Middle frontal gyrus (tissue), 1 donor: Measurements from ENCODE around the gene PEX16.
A peak's percentile ranks its signal among the peaks of the same experiment; 100 is the strongest.

Experiments used
- DNase-seq: peaks from one replicate; pipeline ENCODE4 v3.0.0-alpha.2; 2015; ENCODE audit warnings: low spot score; ENCODE audit errors: extremely low spot score

PEX16 gene

DNA sequence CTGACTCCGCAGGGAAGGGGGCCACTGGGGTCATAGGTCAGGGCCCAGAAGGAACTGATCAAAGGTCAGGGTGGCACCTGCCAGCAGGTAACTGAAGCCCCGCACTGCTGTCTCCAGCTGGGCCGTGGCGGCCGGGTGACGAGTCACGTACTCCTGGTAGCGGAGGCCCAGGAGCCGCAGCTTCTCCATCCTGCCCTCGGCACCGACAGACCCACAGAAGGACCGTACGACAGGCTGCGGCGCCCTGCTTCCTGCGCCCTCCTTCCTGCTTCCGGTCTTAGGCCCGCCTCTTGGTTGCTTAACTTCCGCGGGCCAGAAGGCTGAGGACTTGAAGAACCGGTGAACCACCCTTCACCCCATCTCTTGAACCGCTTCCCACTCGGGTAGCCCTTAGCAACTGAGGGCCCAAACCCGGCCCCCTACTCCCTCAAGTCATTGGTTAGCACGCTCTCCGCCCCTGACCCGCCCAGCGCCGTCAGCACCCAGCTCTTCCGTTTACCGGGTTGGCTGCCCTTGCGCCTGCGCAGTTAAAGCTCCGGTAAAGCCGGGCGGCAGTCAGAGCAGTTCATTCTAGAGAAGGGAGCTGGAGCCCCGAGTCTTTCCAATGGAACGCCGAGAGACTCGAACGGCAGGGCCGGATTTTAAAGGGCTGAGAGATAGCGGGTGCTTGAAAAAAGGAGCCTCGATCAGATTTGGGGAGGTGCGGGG is at the start of gene PEX16:
TSS of gene PEX16 (minus strand) at position 255 of the 708 bp plus-strand sequence. CDS start at position 189, 66 bp downstream.
- DNase-seq, result peak; percentile 92

DNA sequence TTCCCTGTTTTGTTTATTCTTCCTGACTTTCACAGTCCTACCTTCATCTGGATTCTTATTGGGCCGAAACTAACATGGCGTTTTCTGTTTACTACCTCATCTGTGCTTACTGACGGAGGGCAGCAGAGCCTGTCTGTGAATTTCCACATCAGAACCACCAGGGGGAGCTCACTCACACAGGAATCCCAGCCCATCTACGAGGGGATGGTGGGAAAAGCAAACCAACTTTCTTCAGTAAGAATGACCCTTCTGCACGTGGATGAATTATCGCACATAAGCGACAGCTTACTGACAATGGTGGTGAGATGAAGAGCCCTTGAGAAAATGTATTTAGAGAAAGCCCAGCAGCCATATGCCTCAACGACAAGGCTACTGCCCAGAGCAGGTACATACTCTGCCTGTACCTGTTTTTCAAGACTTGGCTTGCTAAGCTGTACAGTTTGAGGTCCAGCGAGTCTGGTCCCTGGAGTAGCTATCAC is 47.3 kb upstream of the PEX16 start:
- DNase-seq, result peak; percentile 77

DNA sequence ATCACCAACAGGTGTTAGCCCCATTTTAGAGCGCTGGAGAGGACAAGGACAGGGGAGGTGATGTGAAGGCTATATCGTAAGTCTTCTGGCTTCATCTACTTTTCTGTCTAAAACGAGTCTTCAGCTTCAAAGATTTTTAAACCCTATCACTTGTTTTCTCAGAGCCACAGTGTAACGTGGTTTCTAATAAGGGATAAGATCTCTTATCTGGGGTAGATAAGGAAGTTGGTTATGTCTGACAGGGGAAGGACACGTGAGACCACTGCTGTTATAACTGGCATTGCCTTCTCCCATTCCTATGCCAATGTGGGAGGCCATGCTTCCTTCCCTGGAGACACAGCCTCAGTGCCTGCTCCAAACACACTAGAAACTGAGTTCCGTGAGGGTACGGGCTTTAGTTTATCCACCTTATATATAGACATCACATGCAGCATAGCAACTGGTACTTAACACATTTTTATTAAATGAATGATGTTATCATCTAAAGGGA is 44.1 kb upstream of the PEX16 start:
- DNase-seq, result no peak

DNA sequence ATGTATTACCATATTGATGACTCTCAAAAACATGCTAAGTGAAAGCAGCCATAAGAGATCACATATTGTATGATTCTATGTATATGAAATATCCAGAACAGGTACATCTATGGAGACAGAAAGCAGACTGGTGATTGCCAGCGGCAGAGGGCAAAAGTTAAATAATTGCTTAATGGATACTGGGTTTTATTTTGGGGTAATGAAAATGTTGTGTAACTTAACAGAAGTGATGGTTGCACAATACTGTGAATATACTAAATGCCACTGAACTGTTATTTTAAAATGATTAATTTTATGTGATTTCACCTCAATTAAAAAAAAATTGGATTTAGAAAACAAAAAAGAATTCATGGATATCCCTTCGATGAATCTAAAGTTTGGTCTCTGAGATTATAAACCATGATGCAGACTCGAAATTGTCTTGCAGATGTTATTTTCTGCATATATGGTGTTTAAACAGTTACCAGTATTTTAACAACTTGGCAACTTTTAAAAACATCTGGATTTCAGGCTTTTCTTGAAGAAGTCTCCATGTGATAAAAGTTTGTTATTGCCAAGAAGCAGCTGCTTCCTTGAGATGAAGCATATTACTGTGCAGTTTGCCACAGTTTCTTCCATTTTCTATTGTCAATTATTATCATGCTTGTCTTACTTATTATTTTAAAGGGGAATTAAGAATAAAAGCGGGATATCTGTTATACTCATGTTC is 42.9 kb upstream of the PEX16 start:
- DNase-seq, result no peak

DNA sequence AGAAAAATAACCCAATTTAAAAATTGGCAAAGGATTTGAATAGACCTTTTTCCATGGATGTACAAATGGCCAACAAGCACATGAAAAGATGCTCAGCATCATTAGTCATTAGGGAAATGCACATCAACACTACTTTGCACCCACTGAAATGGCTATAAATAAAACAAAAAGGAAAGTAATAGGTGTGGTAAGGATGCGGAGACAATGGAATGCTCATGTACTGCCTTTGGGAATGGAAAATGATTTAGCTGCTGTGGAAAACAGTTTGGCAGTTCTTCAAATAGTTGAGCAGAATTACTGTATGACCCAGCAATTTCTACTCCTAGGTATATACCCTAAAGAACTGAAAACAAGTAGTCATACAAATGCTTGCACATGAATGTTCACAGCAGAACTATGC is 42.2 kb upstream of the PEX16 start:
- DNase-seq, result no peak

DNA sequence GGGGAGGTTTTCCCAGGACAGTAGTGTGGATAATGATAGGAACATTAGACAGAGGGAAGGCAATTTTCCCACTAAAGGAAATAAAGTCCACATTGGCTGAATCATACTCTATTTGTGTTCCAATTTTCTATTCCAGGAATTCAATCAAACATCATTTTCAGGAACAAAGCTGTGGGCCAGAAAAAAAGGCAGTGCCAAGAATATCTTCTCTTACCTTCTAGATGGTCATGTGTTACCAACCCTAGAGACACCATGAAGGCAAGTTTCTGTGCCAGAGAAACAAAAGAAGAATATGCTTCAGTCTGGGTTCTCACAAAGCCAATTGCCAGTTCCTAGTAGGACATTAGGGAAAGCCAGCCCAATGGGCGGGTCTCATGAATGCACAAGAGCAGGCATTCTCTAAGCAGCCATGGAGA is 32.3 kb upstream of the PEX16 start:
- no peak for DNase-seq

DNA sequence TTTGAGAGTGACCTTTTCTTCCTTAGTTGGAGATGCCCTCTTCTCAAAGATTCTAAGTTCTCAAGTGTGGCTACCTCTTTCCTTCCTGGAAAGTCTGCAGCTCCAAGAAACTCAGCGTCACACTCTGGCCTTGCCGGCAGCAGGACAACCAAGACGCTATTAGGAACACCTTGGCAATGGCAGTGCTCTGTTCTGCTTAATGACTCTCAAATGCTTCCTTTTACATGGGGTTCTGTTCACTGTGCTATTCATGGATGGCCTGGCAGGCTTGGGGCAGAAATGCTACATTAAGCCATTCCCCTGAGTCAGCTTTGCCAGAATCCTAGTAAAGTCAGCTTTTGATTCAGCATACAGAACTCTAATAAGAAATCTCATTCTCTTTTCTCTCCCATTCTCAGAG is 30.7 kb upstream of the PEX16 start:
- no peak for DNase-seq

DNA sequence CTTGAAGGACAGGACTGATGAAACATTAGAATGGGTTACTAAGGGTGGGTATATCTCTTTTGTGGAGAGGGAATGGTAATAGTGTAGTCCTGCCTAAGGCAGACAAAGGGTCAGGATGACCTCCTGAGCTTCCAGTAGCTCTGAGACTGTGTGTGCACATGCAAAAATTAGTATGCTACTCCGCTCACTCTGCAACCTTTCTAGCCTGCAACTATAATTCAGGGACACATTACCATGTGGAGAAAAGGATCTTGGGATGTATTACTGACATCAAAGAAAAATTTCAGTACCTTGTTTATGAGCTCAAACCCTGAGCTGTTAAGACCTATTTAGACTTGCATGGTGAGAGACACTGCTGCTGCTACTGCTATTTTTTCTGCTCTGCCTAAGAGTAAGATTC is 30.2 kb upstream of the PEX16 start:
- no peak for DNase-seq

DNA sequence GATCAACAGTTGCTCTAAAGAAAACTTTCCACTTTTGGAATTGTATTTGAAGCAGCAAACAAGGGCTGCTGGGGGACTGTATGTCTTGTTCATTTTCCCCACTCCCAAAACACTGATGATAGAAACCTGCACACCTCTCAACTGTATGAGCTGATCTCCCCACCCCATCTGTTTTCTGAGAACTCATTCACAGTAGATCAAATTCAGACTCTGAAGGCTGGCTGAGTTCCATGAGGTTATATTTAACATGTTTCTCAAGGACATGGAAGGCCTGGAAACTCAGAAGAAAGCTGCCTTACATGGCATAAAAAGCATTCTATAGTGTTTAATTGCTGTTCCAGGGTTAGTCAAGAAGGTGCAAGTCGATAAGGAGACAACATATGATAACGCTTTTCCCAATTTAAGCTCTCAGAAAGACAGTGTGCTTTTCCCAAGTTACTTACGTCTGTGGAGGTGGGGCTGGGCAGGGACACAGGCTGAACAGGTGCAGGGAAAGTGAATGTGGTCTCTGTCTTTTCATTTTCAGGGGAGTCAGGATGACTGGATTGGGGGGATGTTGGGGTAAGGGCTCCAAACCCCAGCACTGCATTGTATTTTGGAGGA is 27.8 kb upstream of the PEX16 start:
- DNase-seq, result no peak

DNA sequence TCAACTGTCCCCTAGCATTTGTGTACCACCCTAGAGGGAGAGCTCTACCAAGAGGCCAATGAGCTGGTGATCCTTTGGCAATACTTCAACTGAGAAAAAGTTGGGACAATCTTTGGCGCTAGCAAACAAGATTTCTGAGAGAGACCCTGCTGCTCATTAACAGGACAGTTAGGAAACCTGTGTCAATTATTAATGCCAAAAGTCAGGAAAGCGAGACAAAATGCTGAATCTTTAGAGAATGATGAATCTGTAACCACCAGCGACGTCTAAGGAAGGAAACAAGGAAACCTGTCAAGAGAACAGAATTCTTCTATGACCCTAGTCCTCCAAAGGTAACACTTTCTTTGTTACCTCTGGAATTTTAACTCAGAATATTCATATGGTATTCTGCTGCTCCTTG is 24.7 kb upstream of the PEX16 start:
- no peak for DNase-seq

DNA sequence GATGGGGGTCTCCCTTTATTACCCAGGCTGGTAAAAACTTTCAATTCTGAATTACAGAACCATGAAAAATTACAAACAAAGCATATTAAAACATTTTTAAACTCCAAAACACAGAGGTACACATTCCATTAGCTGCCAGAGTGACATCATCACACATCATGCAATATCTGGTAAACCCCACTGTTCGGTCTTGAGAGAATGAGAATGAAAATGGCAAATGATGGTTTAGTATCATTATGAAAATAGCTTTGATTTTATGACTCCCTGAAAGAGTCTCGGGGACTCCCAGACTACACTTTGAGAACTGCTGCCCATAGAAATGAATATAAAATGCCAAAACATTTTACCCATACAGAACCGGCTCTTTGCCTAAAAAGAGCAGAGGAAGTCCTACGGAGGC is 23.6 kb upstream of the PEX16 start:
- DNase-seq, result no peak

DNA sequence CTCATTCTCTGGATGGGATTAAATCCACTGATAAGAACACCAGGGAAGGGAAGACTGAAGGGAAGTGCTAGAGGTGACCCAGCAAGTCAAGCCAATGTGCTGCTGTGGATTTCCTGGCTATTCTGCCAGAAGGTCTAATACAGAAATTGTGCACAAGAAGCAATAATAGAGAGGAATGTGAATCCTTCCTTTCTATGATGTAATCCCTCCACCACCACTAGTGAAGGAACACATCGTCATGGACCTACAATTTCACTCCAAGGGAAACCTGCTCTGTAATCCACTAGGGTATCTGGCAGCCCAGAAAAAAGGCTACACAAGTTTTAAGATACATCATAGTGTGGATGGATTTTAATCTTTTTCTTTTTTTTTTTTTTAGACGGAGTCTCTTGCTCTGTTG is 22.2 kb upstream of the PEX16 start:
- no peak for DNase-seq

DNA sequence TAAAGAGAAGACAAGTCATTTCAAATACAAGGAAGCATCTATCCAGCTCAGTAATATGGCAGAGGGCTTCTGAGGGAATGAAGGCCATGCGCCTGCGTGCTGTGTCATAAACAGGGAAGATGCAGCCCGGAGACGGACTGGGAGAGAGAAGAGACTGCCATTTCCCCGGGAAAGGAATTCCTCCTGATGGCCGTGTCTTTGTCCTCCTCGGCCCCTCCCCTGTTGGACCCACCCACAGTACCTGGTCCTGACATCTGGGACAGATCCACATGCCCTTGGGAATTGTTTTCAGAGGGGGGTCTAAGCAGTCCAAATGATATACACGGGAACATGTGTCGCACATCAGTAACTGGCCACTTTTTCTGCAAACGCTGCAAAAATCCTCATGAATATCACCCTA is 20.2 kb upstream of the PEX16 start:
- no peak for DNase-seq

DNA sequence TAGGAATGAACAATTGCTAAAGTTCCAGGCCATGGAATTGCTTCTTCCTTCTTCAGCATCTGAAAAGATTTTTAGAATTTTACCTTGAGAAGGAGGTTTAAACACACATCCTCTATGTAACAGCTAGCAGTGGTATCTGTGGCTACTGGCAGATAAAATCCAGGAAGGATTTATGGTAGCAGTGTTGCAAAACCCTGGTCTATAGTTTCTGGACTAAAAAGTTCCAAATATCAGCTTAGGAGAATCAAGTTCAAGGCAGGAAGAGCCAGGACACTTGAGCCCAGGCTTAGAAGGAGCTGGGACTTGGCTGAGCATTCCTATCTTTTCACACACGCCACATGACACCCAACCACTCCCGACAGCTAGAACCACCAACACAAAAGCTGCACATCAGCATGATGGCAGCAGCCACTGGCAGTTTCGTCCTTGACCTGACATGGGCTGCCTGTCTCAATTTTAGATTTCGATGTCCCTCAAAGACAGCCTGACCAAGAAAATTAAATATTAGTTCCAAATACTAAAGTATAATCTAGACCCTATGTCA is 18.9 kb upstream of the PEX16 start:
- no peak for DNase-seq

DNA sequence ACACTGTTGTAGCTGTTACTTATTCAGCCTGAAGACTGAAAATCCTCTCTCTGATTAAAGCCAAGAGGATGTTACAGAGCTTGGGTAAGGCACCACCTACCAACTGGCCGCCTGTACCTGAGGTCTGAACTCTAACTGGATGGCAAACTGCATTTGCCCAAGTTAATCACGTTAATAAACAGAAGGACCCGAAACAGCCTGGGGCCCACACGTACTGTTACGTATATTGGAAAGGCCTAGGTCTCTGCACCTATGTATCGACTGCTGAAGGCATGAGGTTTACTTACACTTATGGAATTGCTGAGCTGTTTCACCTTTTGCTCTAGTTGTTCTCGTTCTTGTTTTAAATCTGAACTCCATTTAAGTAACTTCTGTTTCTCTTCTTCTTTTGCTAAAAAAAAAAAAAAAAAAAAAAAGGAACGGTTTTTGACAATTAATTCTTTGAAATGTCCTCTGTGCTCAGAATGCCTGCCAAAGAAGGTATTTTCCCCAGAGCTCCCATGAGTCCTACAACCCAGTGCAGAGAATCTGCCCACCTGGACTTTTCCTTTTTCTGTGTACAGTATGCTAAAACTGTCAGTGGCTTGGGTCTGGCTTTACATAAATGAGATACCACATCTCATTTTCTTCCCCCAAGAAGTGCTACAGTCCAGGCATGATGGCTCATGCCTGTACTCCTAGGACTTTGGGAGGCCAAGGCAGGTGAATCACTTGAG is 17.8 kb upstream of the PEX16 start:
- DNase-seq, result no peak

DNA sequence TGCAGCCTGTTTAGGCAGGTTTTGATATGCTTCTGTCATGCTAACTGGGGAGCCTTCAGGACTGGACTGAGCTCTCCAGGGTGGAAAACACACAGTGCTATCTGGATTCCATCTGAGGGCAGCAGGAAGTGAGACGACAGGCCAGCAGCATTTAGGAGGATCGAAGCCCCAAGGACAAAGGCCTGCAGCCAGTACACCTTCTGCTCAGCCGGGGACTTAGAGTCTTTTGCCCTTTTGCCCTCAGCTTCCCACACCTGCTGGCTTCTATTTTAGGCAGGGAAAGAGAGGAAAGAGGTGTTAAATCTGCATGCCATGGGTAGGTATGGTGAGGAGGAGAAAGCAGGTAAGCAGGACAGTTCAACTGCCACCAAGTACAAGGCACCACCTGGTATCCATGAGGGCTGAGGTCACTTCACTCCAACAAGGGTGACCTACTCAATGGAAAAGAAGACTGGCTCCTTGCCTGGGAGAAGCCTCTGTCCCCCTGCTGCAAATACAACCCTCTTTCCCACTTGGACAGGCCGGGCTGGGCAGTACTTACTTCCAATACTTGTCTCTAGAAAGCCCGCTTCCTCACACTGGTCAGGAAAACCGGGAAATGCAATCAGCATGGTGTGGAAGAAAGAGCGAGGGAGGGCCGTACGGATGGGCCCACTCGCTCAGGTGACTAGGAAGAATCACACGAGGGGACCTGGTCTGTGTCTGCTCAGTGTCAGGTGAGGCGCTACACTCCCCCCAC is 17.1 kb upstream of the PEX16 start:
- no peak for DNase-seq

DNA sequence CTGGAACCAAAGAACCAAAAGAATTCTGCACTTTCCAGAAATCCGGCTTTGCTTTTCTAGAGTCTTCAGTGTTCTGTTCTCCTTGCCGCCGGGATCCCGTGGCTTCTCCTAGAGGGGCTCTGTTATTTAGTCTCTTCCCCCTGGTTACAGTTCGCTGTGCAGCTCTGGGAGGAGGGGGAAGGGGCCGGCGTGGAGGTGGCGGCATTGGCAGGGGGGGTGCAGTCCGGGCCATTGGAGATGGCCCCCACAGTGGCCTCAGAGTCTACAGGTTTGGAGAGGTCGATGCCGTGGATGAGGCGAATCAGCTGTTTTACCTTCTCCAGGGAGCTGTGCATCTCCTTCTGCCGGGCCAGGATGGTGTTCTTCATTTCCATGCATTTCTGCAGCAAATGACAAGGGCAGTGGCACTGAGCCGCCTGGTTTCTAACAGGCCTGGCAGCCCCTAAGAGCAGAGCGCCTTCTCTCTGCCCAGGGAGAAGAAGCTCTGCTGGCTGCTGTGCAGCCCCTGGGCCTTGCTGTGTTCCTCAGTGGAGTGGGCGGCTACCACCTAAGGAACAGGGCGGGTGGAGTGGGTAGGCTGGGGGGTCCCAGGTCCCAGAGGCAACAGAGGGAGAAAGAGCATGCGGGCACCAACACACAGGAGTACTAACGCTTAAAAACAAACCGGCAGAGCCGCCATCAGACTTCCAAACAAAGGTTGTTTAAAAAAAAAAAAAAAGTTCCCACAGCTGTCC is 16.3 kb upstream of the PEX16 start:
- DNase-seq, result no peak

DNA sequence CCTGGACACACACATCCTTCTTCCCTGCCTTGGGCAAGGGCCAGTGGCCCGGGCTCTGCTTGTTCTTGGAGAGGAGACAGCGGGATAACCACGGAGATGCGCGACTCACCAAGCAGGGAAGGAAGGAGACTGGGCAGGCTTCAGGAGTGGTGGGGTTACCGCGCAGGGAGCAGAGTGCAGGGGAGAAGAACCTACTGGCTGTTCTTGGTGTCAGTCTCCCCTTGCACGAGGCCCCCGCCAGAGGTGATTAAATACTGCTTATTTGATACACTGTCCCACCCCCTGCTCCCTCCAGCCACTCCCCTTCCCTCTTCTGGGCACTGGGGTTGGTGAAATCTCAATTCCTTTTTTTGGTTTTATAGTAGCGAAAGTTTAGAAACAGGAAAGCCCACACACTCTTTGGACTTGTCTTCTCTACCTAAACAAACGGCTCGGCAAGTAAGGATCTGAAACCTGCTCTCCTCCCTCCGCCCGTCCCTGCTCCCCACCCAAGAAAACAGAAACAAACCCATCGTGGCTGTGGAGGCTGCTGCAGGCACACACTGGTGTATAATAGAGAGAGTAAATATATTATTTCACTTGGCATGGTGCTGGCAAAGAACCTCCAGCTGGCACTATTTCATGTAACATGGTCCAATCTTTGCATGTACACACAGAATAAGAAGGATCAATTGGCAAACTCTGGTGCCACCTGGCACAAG is 15.6 kb upstream of the PEX16 start:
- DNase-seq, result no peak

DNA sequence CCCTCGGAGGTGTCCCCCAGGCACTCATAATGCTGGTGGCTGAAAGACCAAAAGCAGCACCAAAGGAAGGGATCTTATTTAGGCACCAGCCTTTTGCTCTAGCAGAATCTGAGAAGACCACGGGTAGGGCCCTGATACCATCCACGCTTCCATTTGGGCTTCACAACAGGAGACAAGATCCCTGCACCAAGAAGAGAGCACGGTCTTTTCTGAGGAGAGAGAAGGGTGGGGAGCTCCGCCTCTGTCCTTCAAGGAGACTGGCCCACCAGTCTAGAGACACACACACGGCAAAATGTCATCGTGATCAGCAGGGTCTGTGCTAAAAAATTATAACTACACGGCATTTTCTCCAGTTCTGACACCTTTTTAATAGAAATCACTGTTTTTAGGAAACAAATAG is 14.5 kb upstream of the PEX16 start:
- DNase-seq, result no peak
